Measurements from ENCODE around the gene PCDHGB3.

PCDHGB3 gene

DNA sequence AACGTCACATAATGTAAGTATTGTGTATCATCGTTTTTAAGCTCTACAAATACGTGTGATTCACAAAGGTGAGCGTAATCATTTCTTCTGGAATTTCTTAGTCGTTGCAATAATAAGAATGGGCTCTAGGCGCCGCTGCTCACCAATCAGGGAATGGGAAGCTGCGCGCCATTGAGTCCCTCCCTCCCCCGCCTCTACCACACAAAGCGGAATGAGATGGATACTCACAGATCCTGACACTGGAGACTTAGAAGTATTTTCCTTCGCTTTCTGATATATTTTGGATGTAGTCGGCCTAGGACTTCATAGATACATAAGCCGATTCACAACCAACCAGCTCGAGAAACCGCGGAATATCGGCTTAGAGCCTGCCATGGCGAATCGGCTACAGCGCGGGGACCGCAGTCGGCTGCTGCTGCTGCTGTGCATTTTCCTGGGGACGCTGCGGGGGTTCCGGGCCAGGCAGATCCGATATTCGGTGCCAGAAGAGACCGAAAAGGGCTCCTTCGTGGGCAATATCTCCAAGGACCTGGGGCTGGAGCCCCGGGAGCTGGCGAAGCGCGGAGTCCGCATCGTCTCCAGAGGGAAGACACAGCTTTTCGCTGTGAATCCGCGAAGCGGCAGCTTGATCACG, 50.9 kb downstream of the PCDHGB3 start, which contains the start of gene PCDHGA11:
PCDHGA11 (plus strand) TSS at position 197 of the 634 bp plus-strand sequence; CDS start at position 374, 177 bp downstream.
- H3K4me3 ChIP-seq (ENCODE audit: low read depth, low read length), result peak within 1 kb of the TSS; percentile 70
- TF ChIP-seq, protein P1, sequence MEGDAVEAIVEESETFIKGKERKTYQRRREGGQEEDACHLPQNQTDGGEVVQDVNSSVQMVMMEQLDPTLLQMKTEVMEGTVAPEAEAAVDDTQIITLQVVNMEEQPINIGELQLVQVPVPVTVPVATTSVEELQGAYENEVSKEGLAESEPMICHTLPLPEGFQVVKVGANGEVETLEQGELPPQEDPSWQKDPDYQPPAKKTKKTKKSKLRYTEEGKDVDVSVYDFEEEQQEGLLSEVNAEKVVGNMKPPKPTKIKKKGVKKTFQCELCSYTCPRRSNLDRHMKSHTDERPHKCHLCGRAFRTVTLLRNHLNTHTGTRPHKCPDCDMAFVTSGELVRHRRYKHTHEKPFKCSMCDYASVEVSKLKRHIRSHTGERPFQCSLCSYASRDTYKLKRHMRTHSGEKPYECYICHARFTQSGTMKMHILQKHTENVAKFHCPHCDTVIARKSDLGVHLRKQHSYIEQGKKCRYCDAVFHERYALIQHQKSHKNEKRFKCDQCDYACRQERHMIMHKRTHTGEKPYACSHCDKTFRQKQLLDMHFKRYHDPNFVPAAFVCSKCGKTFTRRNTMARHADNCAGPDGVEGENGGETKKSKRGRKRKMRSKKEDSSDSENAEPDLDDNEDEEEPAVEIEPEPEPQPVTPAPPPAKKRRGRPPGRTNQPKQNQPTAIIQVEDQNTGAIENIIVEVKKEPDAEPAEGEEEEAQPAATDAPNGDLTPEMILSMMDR (IDR thresholded peaks at IDR 0.05; ENCODE audit: low read depth, low read length, missing control alignments), result peak; percentile 65
- DNase-seq (ENCODE audit: low read depth), result no peak

DNA sequence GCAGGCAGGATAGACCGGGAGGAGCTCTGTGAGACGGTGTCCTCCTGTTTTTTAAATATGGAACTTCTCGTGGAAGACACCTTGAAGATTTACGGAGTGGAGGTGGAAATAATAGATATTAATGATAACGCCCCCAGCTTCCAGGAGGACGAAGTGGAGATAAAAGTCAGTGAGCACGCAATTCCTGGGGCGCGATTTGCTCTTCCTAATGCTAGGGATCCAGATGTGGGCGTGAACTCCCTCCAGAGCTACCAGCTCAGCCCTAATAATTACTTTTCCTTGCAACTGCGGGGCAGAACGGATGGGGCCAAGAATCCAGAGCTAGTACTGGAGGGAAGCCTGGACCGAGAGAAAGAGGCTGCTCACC, 51.4 kb downstream of the PCDHGB3 start:
- TF ChIP-seq, protein P1 (IDR thresholded peaks at IDR 0.05; ENCODE audit: low read depth, low read length, missing control alignments), result no peak
- no peak for DNase-seq (ENCODE audit: low read depth)
- peak overlapping the region; percentile 70 for H3K4me3 ChIP-seq (ENCODE audit: low read depth, low read length)

Measured in GM12864 (cell line).